HCT116 (cell line): ENCODE results near the gene NDUFS6. TPM values are rescaled to one million over a fixed set of nuclear protein-coding genes. Genes with fewer than 3 reads are reported as not detected.

Source experiments
- ATAC-seq: fragments of 200-7000 bp; cut with Tn5 transposase; 2 replicates; pipeline ENCODE4 v1.9.1; 2020; ENCODE audit warnings: mild to moderate bottlenecking, moderate library complexity
- BruUV-seq: library from RNA; stranded (reverse); fragments of 400-500 nt; replicated peaks from 2 replicates; lab custom pipeline; 2021; lab: Mats Ljungman, UMichigan
- CTCF ChIA-PET: fragments of 300-600 bp; sonication (Branson Sonifier 250); formaldehyde crosslinking; loops from one replicate; lab custom pipeline; 2021; ENCODE audit warnings: antibody characterized with exemption; lab: Charles Lee
- POLR2A ChIA-PET: fragments of 300-600, 350-600 bp; sonication (Branson Sonifier 250); formaldehyde crosslinking; loops from one replicate; lab custom pipeline; 2021; ENCODE audit warnings: antibody characterized with exemption; lab: Charles Lee
- RAD21 ChIA-PET, 2 experiments: fragments of 300-600 bp; sonication (Branson Sonifier 250); formaldehyde crosslinking; loops; one replicate each; lab custom pipeline; 2023; ENCODE audit warnings: low total read pairs in 2 of 2; ENCODE audit not compliant: uncharacterized antibody in 2 of 2, unreplicated experiment in 2 of 2, low non-redundant PET in 1 of 2; lab: Charles Lee
- DNase-seq: peaks from one replicate; pipeline ENCODE4 v3.0.0-alpha.2; 2010; ENCODE audit warnings: low read depth, low spot score
- H2AFZ ChIP-seq: fragments of 200-600 bp; shearing (Covaris generic), sonication (generic); 2 replicates; pipeline ENCODE4 v1.6.1; 2017; ENCODE audit warnings: low read depth, mixed run types, mixed read lengths, antibody characterized with exemption, low read length; ENCODE audit not compliant: poor library complexity, severe bottlenecking
- H3K27ac ChIP-seq: 2 replicates; pipeline ENCODE4 v1.5.1; 2012; ENCODE audit warnings: low read depth, low read length
- H3K27me3 ChIP-seq: fragments of 200-600 bp; sonication (generic); 2 replicates; pipeline ENCODE4 v1.6.1; 2016; ENCODE audit warnings: mixed run types, low read length, mixed read lengths; ENCODE audit not compliant: insufficient read depth
- H3K36me3 ChIP-seq, 2 experiments: fragments of 200-500 bp in 1 of 2; fragments of 200-600 bp in 1 of 2; sonication (Bioruptor generic) in 1 of 2; sonication (generic) in 1 of 2; 2 replicates each; pipeline versions ENCODE4 v1.5.1 to v1.6.1; 2014 to 2016; ENCODE audit warnings: low read length in 2 of 2, inconsistent platforms in 1 of 2, mixed read lengths in 1 of 2, mixed run types in 1 of 2; ENCODE audit not compliant: insufficient read depth in 2 of 2, control insufficient read depth in 1 of 2
- H3K4me1 ChIP-seq, 2 experiments: fragments of 200-600 bp in 1 of 2; sonication (generic) in 1 of 2; 2 replicates each; pipeline versions ENCODE4 v1.5.1 to v1.6.1; 2012 to 2017; ENCODE audit warnings: low read length in 2 of 2, inconsistent platforms in 1 of 2, mild to moderate bottlenecking in 1 of 2, mixed read lengths in 1 of 2, mixed run types in 1 of 2, moderate library complexity in 1 of 2; ENCODE audit not compliant: insufficient read depth in 2 of 2, control insufficient read depth in 1 of 2
- H3K4me2 ChIP-seq: fragments of 200-600 bp; sonication (generic); 2 replicates; pipeline ENCODE4 v1.6.1; 2017; ENCODE audit warnings: mixed run types, low read length, mixed read lengths
- H3K4me3 ChIP-seq, 2 experiments: fragments of 200-600 bp in 1 of 2; sonication (generic) in 1 of 2; replicated peaks in 1 of 2; 2 replicates each; pipeline ENCODE4 v1.5.1; 2011 to 2016; ENCODE audit warnings: low read length in 2 of 2, control low read depth in 1 of 2, low read depth in 1 of 2, mild to moderate bottlenecking in 1 of 2, mixed read lengths in 1 of 2, mixed run types in 1 of 2
- H3K79me2 ChIP-seq: fragments of 200-600 bp; sonication (generic); 2 replicates; pipeline ENCODE4 v1.6.1; 2017; ENCODE audit warnings: mild to moderate bottlenecking, mixed run types, low read length, moderate library complexity, mixed read lengths; ENCODE audit not compliant: insufficient read depth
- H3K9ac ChIP-seq: fragments of 200-600 bp; sonication (generic); 2 replicates; pipeline ENCODE4 v1.6.1; 2016; ENCODE audit warnings: low read length, mixed read lengths
- H3K9me2 ChIP-seq: fragments of 200-600 bp; sonication (generic), shearing (Covaris generic); 2 replicates; pipeline ENCODE4 v1.6.1; 2017; ENCODE audit warnings: mixed run types, mild to moderate bottlenecking, moderate library complexity; ENCODE audit not compliant: insufficient read depth
- H3K9me3 ChIP-seq, 2 experiments: fragments of 200-500 bp in 1 of 2; fragments of 200-600 bp in 1 of 2; sonication (Bioruptor generic) in 1 of 2; sonication (generic) in 1 of 2; 2 replicates each; pipeline ENCODE4 v1.6.1; 2014 to 2017; ENCODE audit warnings: low read length in 2 of 2, mixed read lengths in 2 of 2, inconsistent platforms in 1 of 2, low read depth in 1 of 2, mild to moderate bottlenecking in 1 of 2, mixed run types in 1 of 2, moderate library complexity in 1 of 2; ENCODE audit not compliant: control insufficient read depth in 1 of 2, insufficient read depth in 1 of 2
- H4K20me1 ChIP-seq: fragments of 200-600 bp; sonication (generic), shearing (Covaris generic); 2 replicates; pipeline ENCODE4 v1.6.1; 2017; ENCODE audit warnings: mixed run types, mild to moderate bottlenecking, moderate library complexity; ENCODE audit not compliant: insufficient read depth
- CEBPB ChIP-seq: IDR thresholded peaks from 2 replicates; pipeline ENCODE4 v1.6.1; 2012; ENCODE audit warnings: low read depth
- EGR1 ChIP-seq: IDR thresholded peaks from 2 replicates; pipeline ENCODE4 v1.6.1; 2012; ENCODE audit warnings: low read depth
- ELF1 ChIP-seq: IDR thresholded peaks from 2 replicates; pipeline ENCODE4 v1.6.1; 2012; ENCODE audit warnings: low read depth, borderline replicate concordance
- EZH2 ChIP-seq: fragments of 200-600 bp; sonication (generic); IDR thresholded peaks from 2 replicates; pipeline ENCODE4 v1.6.1; 2017; ENCODE audit warnings: antibody characterized with exemption, mixed run types
- EZH2phosphoT487 ChIP-seq: fragments of 200-600 bp; IDR thresholded peaks from 2 replicates; pipeline ENCODE4 v1.6.1; 2018; ENCODE audit warnings: antibody characterized with exemption, borderline replicate concordance
- JUND ChIP-seq: IDR thresholded peaks from 2 replicates; pipeline ENCODE4 v1.6.1; 2012
- POLR2A ChIP-seq: IDR thresholded peaks from 2 replicates; pipeline ENCODE4 v1.7.0; 2011; ENCODE audit warnings: borderline replicate concordance; ENCODE audit not compliant: insufficient read depth, insufficient read length; ENCODE audit errors: extremely low read depth
- POLR2AphosphoS5 ChIP-seq: IDR thresholded peaks from 2 replicates; pipeline ENCODE4 v1.6.1; 2011; ENCODE audit warnings: mild to moderate bottlenecking, low read depth, low read length, moderate library complexity
- RAD21 ChIP-seq: IDR thresholded peaks from 2 replicates; pipeline ENCODE4 v1.6.1; 2012; ENCODE audit warnings: low read depth, mild to moderate bottlenecking
- SP1 ChIP-seq: IDR thresholded peaks from 2 replicates; pipeline ENCODE4 v1.6.1; 2012; ENCODE audit warnings: low read depth
- ZFX ChIP-seq: fragments of 450-650 bp; IDR thresholded peaks from 2 replicates; pipeline ENCODE4 v1.6.1; 2017
- intact Hi-C: fragments of 100-400 bp; cut with micrococcal nuclease; formaldehyde crosslinking; loops from 2 replicates; pipeline ENCODE4 v1.10.0; 2022
- total RNA-seq: library from RNA; stranded (reverse); gene quantifications from one replicate; pipeline ENCODE4 v1.2.1, GENCODE V29; 2021; ENCODE audit not compliant: unreplicated experiment
- TF ChIP-seq, protein P1 (sequence below): IDR thresholded peaks from 2 replicates; pipeline ENCODE4 v1.6.1; 2012
- TF ChIP-seq, protein P2 (sequence below): IDR thresholded peaks from 2 replicates; pipeline ENCODE4 v1.6.1; 2012

NDUFS6 gene
- total RNA-seq, 1 experiment from 2014 or later = 43.8 TPM

DNA sequence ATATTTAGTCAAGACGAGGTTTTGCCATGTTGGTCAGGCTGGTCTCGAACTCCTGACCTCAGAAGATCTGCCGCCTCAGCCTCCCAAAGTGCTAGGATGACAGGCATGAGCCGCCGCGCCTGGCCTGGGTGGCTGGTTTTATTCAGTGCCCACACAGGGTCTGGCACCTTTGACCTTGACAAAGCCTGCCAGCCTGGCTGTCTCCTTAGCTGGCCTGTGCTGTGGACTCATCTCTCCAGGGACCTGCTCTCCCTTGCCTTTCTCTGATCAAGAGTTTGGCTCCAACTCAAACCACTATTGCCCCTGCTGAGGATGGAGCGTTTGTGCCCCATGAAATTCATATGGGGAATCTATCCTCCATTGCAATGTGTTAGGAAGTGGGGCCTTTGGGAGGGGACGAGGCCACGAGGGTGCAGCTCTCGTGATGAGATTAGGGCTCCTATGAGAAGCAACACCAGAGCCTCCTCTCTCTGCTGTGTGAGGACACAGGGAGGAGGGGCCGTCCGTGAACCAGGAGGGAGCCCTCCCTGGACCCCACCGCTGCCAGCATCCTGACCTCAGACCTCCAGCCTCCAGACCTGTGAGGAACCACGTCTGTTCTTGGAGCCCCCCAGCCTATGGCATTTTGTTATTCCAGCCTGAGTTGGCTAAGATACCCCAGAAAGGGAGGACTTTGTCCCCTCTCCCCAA lies 46.5 kb upstream of the NDUFS6 start:
- Histone ChIP-seq H3K4me3 (no peak overlapping the region), H3K79me2 (no peaks in the 10 kb centered on the region), H3K27ac (no peak overlapping the region), H3K9ac (no peak overlapping the region), H3K4me2 (no peak overlapping the region), H3K9me3 (no peaks in the 10 kb centered on the region), H3K9me2 (no peaks in the 10 kb centered on the region), H4K20me1 (no peaks in the 10 kb centered on the region), H3K36me3 (no peaks in the 10 kb centered on the region), H3K27me3 (peaks cover 9% of the 10 kb centered on the region; the same call in 1 of the 2 replicates), H2AFZ (no peak overlapping the region), H3K4me1 (no peaks in the 10 kb centered on the region)
- BruUV-seq = no TSS peak
- ChIA-PET CTCF (no interaction called here), RAD21 (no interaction called here), POLR2A (no interaction called here)
- DNase-seq = no peak
- ATAC-seq = no peak
- intact Hi-C loops = no loop called here
- TF ChIP-seq, protein P1, sequence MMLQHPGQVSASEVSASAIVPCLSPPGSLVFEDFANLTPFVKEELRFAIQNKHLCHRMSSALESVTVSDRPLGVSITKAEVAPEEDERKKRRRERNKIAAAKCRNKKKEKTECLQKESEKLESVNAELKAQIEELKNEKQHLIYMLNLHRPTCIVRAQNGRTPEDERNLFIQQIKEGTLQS = no peak

DNA sequence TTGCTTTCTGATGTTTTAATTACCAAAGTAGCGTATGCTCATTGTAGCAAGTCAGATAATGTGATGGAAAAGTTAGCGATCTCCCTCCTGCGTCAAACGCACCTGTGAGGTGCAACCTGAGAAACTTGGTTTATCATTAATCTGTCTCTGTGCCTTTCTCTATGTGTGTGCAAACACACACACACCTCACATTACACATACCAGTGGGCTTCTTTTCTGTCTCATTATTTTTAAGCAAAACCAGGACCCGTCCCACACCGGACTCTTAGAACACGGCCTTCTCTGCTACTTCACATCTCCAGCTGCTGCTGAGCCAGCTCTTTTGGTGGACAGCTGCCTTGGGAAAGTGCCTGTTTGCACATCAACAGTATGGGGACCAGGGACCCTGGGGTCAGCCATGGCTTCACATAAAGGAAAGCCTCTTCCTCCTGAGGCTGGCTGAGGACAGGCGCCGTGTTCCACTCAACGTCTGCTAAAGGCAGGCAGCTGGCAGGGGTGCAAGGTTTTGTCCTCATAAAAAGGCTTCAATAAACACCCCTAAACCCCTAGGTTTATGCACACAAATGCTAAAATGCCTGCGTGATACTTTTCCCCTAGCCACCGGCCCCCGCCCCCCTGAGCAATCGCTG lies 45.8 kb upstream of the NDUFS6 start:
- intact Hi-C loops = no loop called here
- CTCF ChIA-PET = no interaction called here
- TF ChIP-seq JUND (no peak), EGR1 (no peak), ZFX (no peak), POLR2A (no peak), RAD21 (no peak), SP1 (no peak), EZH2phosphoT487 (no peak), EZH2 (no peak), ELF1 (no peak), POLR2AphosphoS5 (no peak), CEBPB (no peak)
- TF ChIP-seq, protein P2, sequence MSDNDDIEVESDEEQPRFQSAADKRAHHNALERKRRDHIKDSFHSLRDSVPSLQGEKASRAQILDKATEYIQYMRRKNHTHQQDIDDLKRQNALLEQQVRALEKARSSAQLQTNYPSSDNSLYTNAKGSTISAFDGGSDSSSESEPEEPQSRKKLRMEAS = no peak
- TF ChIP-seq, protein P1 = no peak
- H3K27me3 ChIP-seq = peaks cover 9% of the 10 kb centered on the region; the same call in 1 of the 2 replicates
- no peak overlapping the region for H3K4me3 ChIP-seq
- no peak overlapping the region for H2AFZ ChIP-seq
- no peaks in the 10 kb centered on the region for H3K36me3 ChIP-seq
- no peak overlapping the region for H3K27ac ChIP-seq
- H3K9ac ChIP-seq = no peak overlapping the region
- ATAC-seq (no peak), DNase-seq (no peak)
- no peaks in the 10 kb centered on the region for H3K79me2 ChIP-seq
- RAD21 ChIA-PET = no interaction called here
- POLR2A ChIA-PET = no interaction called here
- H3K4me2 ChIP-seq = no peak overlapping the region
- H3K9me3 ChIP-seq = no peaks in the 10 kb centered on the region
- no TSS peak for BruUV-seq
- no peaks in the 10 kb centered on the region for H3K9me2 ChIP-seq
- no peaks in the 10 kb centered on the region for H4K20me1 ChIP-seq
- no peaks in the 10 kb centered on the region for H3K4me1 ChIP-seq
